HG02870 (cell line): ENCODE results near the gene BCORL1.
A peak's percentile ranks its signal among the peaks of the same experiment; 100 is the strongest.

ENCODE experiments used
- ATAC-seq: cut with Tn5 transposase; IDR thresholded peaks from one replicate; pipeline ENCODE4 v1.9.1; 2021; ENCODE audit warnings: mild to moderate bottlenecking, moderate library complexity; ENCODE audit not compliant: unreplicated experiment

BCORL1 gene

GRCh38 chrX:130090364-130090763, 107.9 kb downstream of the BCORL1 start:
- ATAC-seq: no peak

- peak; percentile 98 for ATAC-seq
Measured at GRCh38 chrX:130091980-130092522, 109.6 kb downstream of the BCORL1 start.

- ATAC-seq: no peak
Measured at GRCh38 chrX:130093271-130093670, 110.8 kb downstream of the BCORL1 start.

- no peak for ATAC-seq
Measured at GRCh38 chrX:130094696-130095095, 112.3 kb downstream of the BCORL1 start.

GRCh38 chrX:130095249-130096030, 113.0 kb downstream of the BCORL1 start:
- ATAC-seq: no peak

GRCh38 chrX:130097507-130098209, 115.2 kb downstream of the BCORL1 start:
- no peak for ATAC-seq

- no peak for ATAC-seq
Measured at GRCh38 chrX:130098210-130098552, 115.7 kb downstream of the BCORL1 start.

- no peak for ATAC-seq
Measured at GRCh38 chrX:130100180-130100579, 117.7 kb downstream of the BCORL1 start.

GRCh38 chrX:130103605-130104004, 121.2 kb downstream of the BCORL1 start:
- ATAC-seq: no peak

- no peak for ATAC-seq
Measured at GRCh38 chrX:130105244-130105643, 122.8 kb downstream of the BCORL1 start.

- ATAC-seq: no peak
Measured at GRCh38 chrX:130106071-130106470, 123.6 kb downstream of the BCORL1 start.
